Activated T-helper 9 cell treated with anti-CD3 and anti-CD28 coated beads, Interleukin-2, amount 50 U/mL, for 16 hours (primary cell): Measurements from ENCODE around the gene C11orf24.
A peak's percentile ranks its signal among the peaks of the same experiment; 100 is the strongest.
"Not testable (repeated sequence)": the region's sequence is repeated elsewhere in the genome, so short reads cannot be mapped to it uniquely, and the experiment has no call there.

Experiments
- DNase-seq: peaks from one replicate; pipeline ENCODE4 v3.0.0-alpha.2; 2020; ENCODE audit warnings: low read depth

Gene C11orf24

GRCh38 chr11:68251765-68252164 is 20.0 kb downstream of the C11orf24 start:
- no peak for DNase-seq

- DNase-seq: not testable (repeated sequence)
Measured at GRCh38 chr11:68244912-68245311, 26.9 kb downstream of the C11orf24 start.

GRCh38 chr11:68243847-68244246 is 27.9 kb downstream of the C11orf24 start:
- not testable (repeated sequence) for DNase-seq

- DNase-seq: no peak
Measured at GRCh38 chr11:68242616-68243015, 29.2 kb downstream of the C11orf24 start.

GRCh38 chr11:68231621-68232020 is 40.2 kb downstream of the C11orf24 start:
- DNase-seq: no peak

GRCh38 chr11:68229601-68230000 is 42.2 kb downstream of the C11orf24 start:
- DNase-seq: no peak

- no peak for DNase-seq
Measured at GRCh38 chr11:68226421-68226820, 45.4 kb downstream of the C11orf24 start.

- DNase-seq: no peak
Measured at GRCh38 chr11:68224606-68225005, 47.2 kb downstream of the C11orf24 start.

- DNase-seq: no peak
Measured at GRCh38 chr11:68223275-68223674, 48.5 kb downstream of the C11orf24 start.

- DNase-seq: no peak
Measured at GRCh38 chr11:68221406-68221805, 50.4 kb downstream of the C11orf24 start.

GRCh38 chr11:68216171-68216938 is 55.4 kb downstream of the C11orf24 start:
- no peak for DNase-seq

- no peak for DNase-seq
Measured at GRCh38 chr11:68215524-68216170, 56.1 kb downstream of the C11orf24 start.

- peak; percentile 16 for DNase-seq
Measured at GRCh38 chr11:68215087-68215445, 56.7 kb downstream of the C11orf24 start.

- DNase-seq: no peak
Measured at GRCh38 chr11:68214173-68215086, 57.3 kb downstream of the C11orf24 start.

GRCh38 chr11:68213555-68214172 is 58.1 kb downstream of the C11orf24 start:
- DNase-seq: peak; percentile 74

GRCh38 chr11:68213135-68213515 is 58.6 kb downstream of the C11orf24 start, which contains the start of gene KMT5B:
TSS of gene KMT5B (minus strand) at chr11:68213296. CDS start at chr11:68190076, 23,220 bp downstream.
- DNase-seq: no peak

- peak; percentile 48 for DNase-seq
Measured at GRCh38 chr11:68212421-68213134, 59.2 kb downstream of the C11orf24 start.

- DNase-seq: no peak
Measured at GRCh38 chr11:68211546-68211945, 60.2 kb downstream of the C11orf24 start.
